RCC 7860 (cell line): ENCODE results near the gene SGCG.
A peak's percentile ranks its signal among the peaks of the same experiment; 100 is the strongest.

Experiments
- DNase-seq: peaks from one replicate; pipeline ENCODE4 v3.0.0-alpha.2; 2015; ENCODE audit warnings: low spot score
- FAIRE-seq: peaks from 2 replicates; lab custom pipeline; 2012; peaks lifted over from hg19 to GRCh38; lab: Jason Lieb, UNC

SGCG gene

GRCh38 chr13:23322353-23323336 lies 141.9 kb downstream of the SGCG start:
- FAIRE-seq (no peak), DNase-seq (no peak)

GRCh38 chr13:23323946-23324709 lies 143.3 kb downstream of the SGCG start:
- FAIRE-seq: no peak
- no peak for DNase-seq

GRCh38 chr13:23325191-23325590 lies 144.4 kb downstream of the SGCG start:
- DNase-seq (no peak), FAIRE-seq (no peak)

GRCh38 chr13:23330356-23330755 lies 149.6 kb downstream of the SGCG start:
- DNase-seq: no peak
- no peak for FAIRE-seq

- no peak for FAIRE-seq
- DNase-seq: no peak
These were observed 158.4 kb downstream of the SGCG start for GRCh38 chr13:23339225-23339624.

GRCh38 chr13:23344931-23345595 lies 164.3 kb downstream of the SGCG start:
- DNase-seq (no peak), FAIRE-seq (no peak)

- DNase-seq: no peak
- no peak for FAIRE-seq
These were observed 166.8 kb downstream of the SGCG start for GRCh38 chr13:23347601-23348000.

GRCh38 chr13:23348262-23349127 lies 167.7 kb downstream of the SGCG start:
- DNase-seq (no peak), FAIRE-seq (no peak)

GRCh38 chr13:23349161-23349897 lies 168.6 kb downstream of the SGCG start:
- no peak for DNase-seq
- no peak for FAIRE-seq

- peak; percentile 92 for FAIRE-seq
- DNase-seq: peak; percentile 78
These were observed 169.2 kb downstream of the SGCG start for GRCh38 chr13:23350009-23350408.

GRCh38 chr13:23352161-23352560 lies 171.4 kb downstream of the SGCG start:
- no peak for DNase-seq
- FAIRE-seq: no peak

- DNase-seq (no peak), FAIRE-seq (no peak)
These were observed 173.7 kb downstream of the SGCG start for GRCh38 chr13:23354520-23354919.

GRCh38 chr13:23356368-23356767 lies 175.6 kb downstream of the SGCG start:
- DNase-seq (no peak), FAIRE-seq (no peak)

- FAIRE-seq: no peak
- no peak for DNase-seq
These were observed 176.6 kb downstream of the SGCG start for GRCh38 chr13:23357349-23357748.

GRCh38 chr13:23359882-23360281 lies 179.1 kb downstream of the SGCG start:
- FAIRE-seq (no peak), DNase-seq (no peak)

GRCh38 chr13:23365652-23366051 lies 184.9 kb downstream of the SGCG start:
- DNase-seq (no peak), FAIRE-seq (no peak)

- FAIRE-seq (no peak), DNase-seq (no peak)
These were observed 187.1 kb downstream of the SGCG start for GRCh38 chr13:23367907-23368306.

GRCh38 chr13:23372264-23372906 lies 191.6 kb downstream of the SGCG start:
- no peak for FAIRE-seq
- peak; percentile 45 for DNase-seq
